CD4-positive, alpha-beta memory T cell (primary cell): Measurements from ENCODE around the gene TNS2. TPM values are rescaled to one million over a fixed set of nuclear protein-coding genes. Genes with fewer than 3 reads are reported as not detected.

Source experiments
- CTCF ChIA-PET: fragments of 350-600 bp; sonication (Branson Sonifier 250); formaldehyde crosslinking; loops from one replicate; lab custom pipeline; 2021; ENCODE audit warnings: inconsistent platforms; ENCODE audit not compliant: partially characterized antibody; lab: Charles Lee
- POLR2A ChIA-PET: fragments of 350-600 bp; sonication (Branson Sonifier 250); formaldehyde crosslinking; loops from one replicate; lab custom pipeline; 2021; ENCODE audit not compliant: partially characterized antibody; lab: Charles Lee
- DNase-seq, 5 donors: peaks; one replicate each; pipeline versions ENCODE4 v3.0.0 to v3.0.0-alpha.2; 2020 to 2022; ENCODE audit warnings: mixed read lengths in 1 of 5
- H3K27ac ChIP-seq: one replicate; pipeline ENCODE4 v1.7.0; 2013; ENCODE audit warnings: low read depth, low read length
- H3K27me3 ChIP-seq: 2 replicates; pipeline ENCODE4 v1.7.0; 2013; ENCODE audit warnings: mild to moderate bottlenecking, low read length, moderate library complexity; ENCODE audit not compliant: insufficient read depth
- H3K36me3 ChIP-seq: 2 replicates; pipeline ENCODE4 v1.7.0; 2013; ENCODE audit warnings: mild to moderate bottlenecking, low read length, moderate library complexity; ENCODE audit not compliant: insufficient read depth
- H3K4me1 ChIP-seq: 2 replicates; pipeline ENCODE4 v1.7.0; 2013; ENCODE audit warnings: mild to moderate bottlenecking, low read length, moderate library complexity; ENCODE audit not compliant: insufficient read depth
- H3K4me3 ChIP-seq, 2 donors: one replicate each; pipeline ENCODE4 v1.7.0; 2013; ENCODE audit warnings: low read length in 2 of 2, mild to moderate bottlenecking in 1 of 2
- H3K9me3 ChIP-seq, 2 donors: one replicate each; pipeline ENCODE4 v1.7.0; 2013; ENCODE audit warnings: low read length in 2 of 2, control low read depth in 1 of 2; ENCODE audit not compliant: control insufficient read depth in 1 of 2
- H3K27ac Mint-ChIP-seq, 7 donors: one replicate each; pipeline ENCODE4 v1.8.0; 2020 to 2021; ENCODE audit warnings: mixed read lengths in 7 of 7, mild to moderate bottlenecking in 6 of 7, inconsistent platforms in 3 of 7, moderate library complexity in 3 of 7
- H3K27me3 Mint-ChIP-seq, 2 donors: one replicate each; pipeline ENCODE4 v1.8.0; 2020 to 2021; ENCODE audit warnings: mixed read lengths in 2 of 2
- H3K36me3 Mint-ChIP-seq, 2 donors: one replicate each; pipeline ENCODE4 v1.8.0; 2020 to 2021; ENCODE audit warnings: mixed read lengths in 2 of 2, inconsistent platforms in 1 of 2, mild to moderate bottlenecking in 1 of 2
- H3K4me1 Mint-ChIP-seq, 4 donors: one replicate each; pipeline ENCODE4 v1.8.0; 2020 to 2021; ENCODE audit warnings: mixed read lengths in 4 of 4, mild to moderate bottlenecking in 1 of 4
- H3K4me3 Mint-ChIP-seq, 8 donors: one replicate each; pipeline ENCODE4 v1.8.0; 2020 to 2021; ENCODE audit warnings: mixed read lengths in 8 of 8, mild to moderate bottlenecking in 7 of 8, moderate library complexity in 6 of 8, inconsistent platforms in 3 of 8
- H3K9me3 Mint-ChIP-seq, 8 donors: one replicate each; pipeline ENCODE4 v1.8.0; 2020 to 2021; ENCODE audit warnings: mixed read lengths in 8 of 8, mild to moderate bottlenecking in 5 of 8, inconsistent platforms in 3 of 8, moderate library complexity in 1 of 8
- intact Hi-C: fragments of 100-400 bp; cut with micrococcal nuclease; formaldehyde crosslinking; loops from one replicate; pipeline ENCODE4 v1.15.1; 2023
- microRNA-seq: library from miRNA; unstranded; fragments of <30 nt; microRNA quantifications from one replicate; pipeline ENCODE4 v1.2.0, GENCODE V29; 2021; ENCODE audit warnings: borderline replicate concordance, borderline number of aligned reads, borderline microRNAs expressed, mixed read lengths
- polyA plus RNA-seq, 2 donors: library from polyadenylated mRNA; unstranded; fragments of 300-500 nt; fragmentation: Illumina TruSeq; gene quantifications; one replicate each; pipeline ENCODE4 v1.2.3, GENCODE V29; 2021
- total RNA-seq, 2 experiments: library from RNA; stranded (reverse); gene quantifications; one replicate each; pipeline ENCODE4 v1.2.3, GENCODE V29; 2021

The TNS2 gene
- total and polyA plus RNA-seq, 4 experiments from 2014 or later, result 0.27 to 7.2 (median 3.4) TPM

- POLR2A ChIA-PET, result interaction anchor here (0.5 kb wide), 1 partner anchor 9 kb away, joined by 3 read pairs; no protein-coding TSS in a partner anchor
- H3K36me3 Mint-ChIP-seq, result no peaks in the 10 kb centered on the region
Observed at GRCh38 chr12:53113136-53113705, 63.4 kb downstream of the TNS2 start.

DNA sequence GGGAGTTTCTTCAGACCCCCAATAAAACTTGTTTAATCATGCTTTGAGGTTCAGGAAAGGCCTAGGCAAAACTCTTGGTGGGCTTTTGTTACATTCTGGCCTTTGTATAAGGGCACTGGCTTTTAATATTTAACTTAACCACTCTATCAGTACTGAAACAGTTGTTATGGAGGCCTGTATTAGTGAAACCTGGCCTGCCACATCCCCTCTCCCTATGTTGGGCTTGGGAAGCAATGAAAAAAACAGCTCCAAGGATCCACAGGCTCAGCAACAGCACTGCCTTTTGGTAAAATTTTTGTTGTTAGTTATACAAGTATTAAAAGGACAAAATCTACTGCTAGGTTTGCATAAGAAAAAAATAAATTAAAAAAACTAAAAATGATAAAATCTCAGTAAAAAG, 64.1 kb downstream of the TNS2 start:
- Histone ChIP-seq H3K9me3 (no peaks in the 10 kb centered on the region), H3K27me3 (no peaks in the 10 kb centered on the region), H3K36me3 (no peaks in the 10 kb centered on the region), H3K4me1 (no peaks in the 10 kb centered on the region), H3K27ac (no peak overlapping the region), H3K4me3 (no peak overlapping the region)
- DNase-seq, result no peak
- no peaks in the 10 kb centered on the region for H3K9me3 Mint-ChIP-seq
- H3K4me1 Mint-ChIP-seq, result no peaks in the 10 kb centered on the region
- intact Hi-C loops, result no loop called here
- ChIA-PET CTCF (interaction anchor here (1.0 kb wide), 1 partner anchor 48 kb away, joined by 4 read pairs; no protein-coding TSS in a partner anchor), POLR2A (no interaction called here)
- no peaks in the 10 kb centered on the region for H3K27me3 Mint-ChIP-seq
- H3K4me3 Mint-ChIP-seq, result no peak overlapping the region
- no peaks in the 10 kb centered on the region for H3K36me3 Mint-ChIP-seq
- no peak overlapping the region for H3K27ac Mint-ChIP-seq

More at GRCh38 chr12:53113136-53113705, 63.4 kb downstream of the TNS2 start:
- Histone ChIP-seq H3K36me3 (no peaks in the 10 kb centered on the region), H3K4me3 (no peak overlapping the region), H3K27me3 (no peaks in the 10 kb centered on the region), H3K9me3 (no peaks in the 10 kb centered on the region), H3K4me1 (no peaks in the 10 kb centered on the region), H3K27ac (no peak overlapping the region)
- Mint-ChIP-seq H3K9me3 (no peaks in the 10 kb centered on the region), H3K4me3 (no peak overlapping the region), H3K27me3 (no peaks in the 10 kb centered on the region), H3K27ac (no peak overlapping the region), H3K4me1 (no peaks in the 10 kb centered on the region)
- CTCF ChIA-PET, result interaction anchor here (1.0 kb wide), 1 partner anchor 47 kb away, joined by 4 read pairs; no protein-coding TSS in a partner anchor
- intact Hi-C loops, result no loop called here
- DNase-seq, result no peak

Small RNA genes within 50 kb of the gene (microRNA-seq; reads per million reads assigned to microRNA genes)
- gene MIR6757, result not detected

Other genes with a start within 250 kb of the TNS2 start
- not detected for gene KRT4, start 235.9 kb upstream of the TNS2 start, total RNA-seq
- gene KRT4, start 235.9 kb upstream of the TNS2 start, polyA plus RNA-seq, result not detected
- gene KRT79, start 215.8 kb upstream of the TNS2 start, total RNA-seq, result not detected
- gene KRT79, start 215.8 kb upstream of the TNS2 start, polyA plus RNA-seq, result not detected
- gene KRT78, start 201.1 kb upstream of the TNS2 start, total RNA-seq, result not detected
- gene KRT78, start 201.1 kb upstream of the TNS2 start, polyA plus RNA-seq, result not detected
- under 1 TPM; 0.29 to 0.91 TPM for gene KRT8, start 145.0 kb upstream of the TNS2 start, total RNA-seq
- gene KRT8, start 145.0 kb upstream of the TNS2 start, polyA plus RNA-seq, result 1 to 10 TPM in 1 of 2 donors, under 1 TPM in 1; 0.36 to 1.1 TPM
- gene KRT18, start 100.9 kb upstream of the TNS2 start, total RNA-seq, result 1 to 10 TPM; 7.4 TPM
- gene KRT18, start 100.9 kb upstream of the TNS2 start, polyA plus RNA-seq, result 1 to 10 TPM; 4.2 to 6.2 TPM
- 100 to 1,000 TPM; 730 to 777 TPM for gene EIF4B, start 43.6 kb upstream of the TNS2 start, total RNA-seq
- 100 to 1,000 TPM in 1 of 2 donors, 10 to 100 TPM in 1; 74.2 to 117 TPM for gene EIF4B, start 43.6 kb upstream of the TNS2 start, polyA plus RNA-seq
- gene SPRYD3, start 29.3 kb downstream of the TNS2 start, total RNA-seq, result 10 to 100 TPM; 54.3 to 59.3 TPM
- 10 to 100 TPM; 54.2 to 71.7 TPM for gene SPRYD3, start 29.3 kb downstream of the TNS2 start, polyA plus RNA-seq
- gene IGFBP6, start 47.6 kb downstream of the TNS2 start, total RNA-seq, result under 1 TPM in 1 of 2 experiments, not detected in 1; 0.61 TPM
- 1 to 10 TPM in 1 of 2 donors, under 1 TPM in 1; 0.53 to 1.5 TPM for gene IGFBP6, start 47.6 kb downstream of the TNS2 start, polyA plus RNA-seq
- gene SOAT2, start 53.4 kb downstream of the TNS2 start, total RNA-seq, result under 1 TPM; 0.26 to 0.42 TPM
- under 1 TPM; 0.20 to 0.85 TPM for gene SOAT2, start 53.4 kb downstream of the TNS2 start, polyA plus RNA-seq
- gene ZNF740, start 130.7 kb downstream of the TNS2 start, total RNA-seq, result 100 to 1,000 TPM; 109 to 113 TPM
- 1 to 10 TPM in 1 of 2 donors, under 1 TPM in 1; 0.90 to 3.5 TPM for gene ZNF740, start 130.7 kb downstream of the TNS2 start, polyA plus RNA-seq
- 10 to 100 TPM; 62.5 to 64.2 TPM for gene CSAD, start 130.9 kb downstream of the TNS2 start, total RNA-seq
- 1 to 10 TPM; 1.1 to 2.9 TPM for gene CSAD, start 130.9 kb downstream of the TNS2 start, polyA plus RNA-seq
- 100 to 1,000 TPM; 382 to 397 TPM for gene ITGB7, start 157.2 kb downstream of the TNS2 start, total RNA-seq
- gene ITGB7, start 157.2 kb downstream of the TNS2 start, polyA plus RNA-seq, result 100 to 1,000 TPM; 271 to 374 TPM
- gene RARG, start 182.1 kb downstream of the TNS2 start, total RNA-seq, result 10 to 100 TPM; 84.7 to 86.0 TPM
- 10 to 100 TPM; 13.2 to 25.1 TPM for gene RARG, start 182.1 kb downstream of the TNS2 start, polyA plus RNA-seq
- gene ESPL1, start 218.2 kb downstream of the TNS2 start, total RNA-seq, result under 1 TPM; 0.20 to 0.55 TPM
- under 1 TPM in 1 of 2 donors, not detected in 1; 0.16 TPM for gene ESPL1, start 218.2 kb downstream of the TNS2 start, polyA plus RNA-seq
- 100 to 1,000 TPM; 717 to 718 TPM for gene PFDN5, start 245.5 kb downstream of the TNS2 start, total RNA-seq
- 1,000 to 10,000 TPM; 1,306 to 1,410 TPM for gene PFDN5, start 245.5 kb downstream of the TNS2 start, polyA plus RNA-seq
- 10 to 100 TPM; 46.0 to 50.8 TPM for gene MYG1, start 249.6 kb downstream of the TNS2 start, total RNA-seq
- 10 to 100 TPM; 62.4 to 78.2 TPM for gene MYG1, start 249.6 kb downstream of the TNS2 start, polyA plus RNA-seq